Stimulated activated CD4-positive, alpha-beta T cell treated with anti-CD3 and anti-CD28 coated beads, TNF-alpha, amount 100 ng/mL, for 1 hour (primary cell): ENCODE data around the gene PROX2.

ENCODE experiments used
- DNase-seq, 3 donors: peaks; one replicate each; pipeline ENCODE4 v3.0.0-alpha.2; 2020; ENCODE audit warnings: low read depth in 3 of 3, low spot score in 1 of 3

PROX2 gene

GRCh38 chr14:74875941-74876913 is at the start of gene PROX2:
TSS of gene PROX2 (minus strand) at chr14:74876145. CDS start at chr14:74863834, 12,311 bp downstream.
- DNase-seq = no peak

GRCh38 chr14:74924061-74924460 is 48.1 kb upstream of the PROX2 start:
- DNase-seq = no peak

- DNase-seq = peak in 2 of 3 donors; percentile 35 to 55
These were observed 46.9 kb upstream of the PROX2 start, which contains the start of gene RPS6KL1 for GRCh38 chr14:74922752-74923401. TSS of gene RPS6KL1 (minus strand) at chr14:74923260. CDS start at chr14:74921541, 1,719 bp downstream.

- no peak for DNase-seq
These were observed 46.2 kb upstream of the PROX2 start for GRCh38 chr14:74921987-74922751.

- no peak for DNase-seq
These were observed 45.2 kb upstream of the PROX2 start for GRCh38 chr14:74921053-74921620.

GRCh38 chr14:74920281-74920680 is 44.3 kb upstream of the PROX2 start:
- no peak for DNase-seq

GRCh38 chr14:74919421-74920165 is 43.6 kb upstream of the PROX2 start:
- no peak for DNase-seq

- no peak for DNase-seq
These were observed 42.4 kb upstream of the PROX2 start for GRCh38 chr14:74918380-74918779.

GRCh38 chr14:74917646-74918081 is 41.7 kb upstream of the PROX2 start:
- DNase-seq = no peak

- no peak for DNase-seq
These were observed 41.2 kb upstream of the PROX2 start for GRCh38 chr14:74917178-74917543.

GRCh38 chr14:74915826-74916225 is 39.9 kb upstream of the PROX2 start:
- no peak for DNase-seq

GRCh38 chr14:74915426-74915825 is 39.5 kb upstream of the PROX2 start:
- DNase-seq = no peak

- DNase-seq = no peak
These were observed 38.1 kb upstream of the PROX2 start for GRCh38 chr14:74913986-74914573.

GRCh38 chr14:74913393-74913910 is 37.5 kb upstream of the PROX2 start:
- no peak for DNase-seq

- DNase-seq = no peak
These were observed 36.9 kb upstream of the PROX2 start for GRCh38 chr14:74912801-74913200.

GRCh38 chr14:74912111-74912510 is 36.2 kb upstream of the PROX2 start:
- no peak for DNase-seq

GRCh38 chr14:74911704-74912103 is 35.8 kb upstream of the PROX2 start:
- DNase-seq = no peak

- DNase-seq = no peak
These were observed 35.3 kb upstream of the PROX2 start for GRCh38 chr14:74911221-74911620.

- DNase-seq = no peak
These were observed 34.6 kb upstream of the PROX2 start for GRCh38 chr14:74910556-74910955.

- no peak for DNase-seq
These were observed 34.0 kb upstream of the PROX2 start for GRCh38 chr14:74909911-74910310.
